Measurements from ENCODE around the gene GOLGA5.

DNA sequence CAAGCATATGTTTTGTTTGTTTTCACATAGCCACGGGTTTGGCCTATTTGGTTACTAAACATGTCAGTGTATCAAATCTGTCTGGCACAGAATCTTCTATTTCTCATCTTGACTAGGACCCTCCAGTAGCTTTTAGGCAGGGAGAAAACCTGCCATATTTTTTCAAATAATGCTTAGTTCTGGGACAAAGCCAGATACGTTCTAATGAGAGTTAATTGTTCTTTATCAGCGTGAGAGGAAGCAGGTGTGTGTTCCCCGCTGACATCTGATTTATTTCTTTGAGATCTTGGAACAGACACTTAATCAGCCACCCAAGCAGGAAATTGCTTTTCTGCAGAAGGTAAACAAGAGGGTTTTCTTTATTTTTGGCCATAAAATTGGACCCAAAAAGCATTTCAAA, 54.8 kb downstream of the GOLGA5 start:
- no peak for TF ChIP-seq POLR2A (IDR thresholded peaks at IDR 0.05)
- TF ChIP-seq, protein P1, sequence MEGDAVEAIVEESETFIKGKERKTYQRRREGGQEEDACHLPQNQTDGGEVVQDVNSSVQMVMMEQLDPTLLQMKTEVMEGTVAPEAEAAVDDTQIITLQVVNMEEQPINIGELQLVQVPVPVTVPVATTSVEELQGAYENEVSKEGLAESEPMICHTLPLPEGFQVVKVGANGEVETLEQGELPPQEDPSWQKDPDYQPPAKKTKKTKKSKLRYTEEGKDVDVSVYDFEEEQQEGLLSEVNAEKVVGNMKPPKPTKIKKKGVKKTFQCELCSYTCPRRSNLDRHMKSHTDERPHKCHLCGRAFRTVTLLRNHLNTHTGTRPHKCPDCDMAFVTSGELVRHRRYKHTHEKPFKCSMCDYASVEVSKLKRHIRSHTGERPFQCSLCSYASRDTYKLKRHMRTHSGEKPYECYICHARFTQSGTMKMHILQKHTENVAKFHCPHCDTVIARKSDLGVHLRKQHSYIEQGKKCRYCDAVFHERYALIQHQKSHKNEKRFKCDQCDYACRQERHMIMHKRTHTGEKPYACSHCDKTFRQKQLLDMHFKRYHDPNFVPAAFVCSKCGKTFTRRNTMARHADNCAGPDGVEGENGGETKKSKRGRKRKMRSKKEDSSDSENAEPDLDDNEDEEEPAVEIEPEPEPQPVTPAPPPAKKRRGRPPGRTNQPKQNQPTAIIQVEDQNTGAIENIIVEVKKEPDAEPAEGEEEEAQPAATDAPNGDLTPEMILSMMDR (IDR thresholded peaks at IDR 0.05): no peak

Data from upper lobe of left lung (tissue), 4 donors.